GM18870 (cell line): ENCODE results near the gene SEPTIN2.
"Not testable (repeated sequence)": the region's sequence is repeated elsewhere in the genome, so short reads cannot be mapped to it uniquely, and the experiment has no call there.

Experiments
- ATAC-seq: cut with Tn5 transposase; IDR thresholded peaks from one replicate; pipeline ENCODE4 v1.9.1; 2021; ENCODE audit warnings: moderate library complexity; ENCODE audit not compliant: unreplicated experiment

The SEPTIN2 gene

GRCh38 chr2:241286348-241287090 is 29.2 kb upstream of the SEPTIN2 start:
- no peak for ATAC-seq

GRCh38 chr2:241288324-241288888 is 27.3 kb upstream of the SEPTIN2 start:
- ATAC-seq, result no peak

- no peak for ATAC-seq
Observed at GRCh38 chr2:241289053-241289452, 26.7 kb upstream of the SEPTIN2 start.

- ATAC-seq, result no peak
Observed at GRCh38 chr2:241289597-241289996, 26.1 kb upstream of the SEPTIN2 start.

- ATAC-seq, result no peak
Observed at GRCh38 chr2:241291153-241291552, 24.6 kb upstream of the SEPTIN2 start.

GRCh38 chr2:241291977-241292376 is 23.7 kb upstream of the SEPTIN2 start:
- ATAC-seq, result no peak

- ATAC-seq, result not testable (repeated sequence)
Observed at GRCh38 chr2:241293378-241293797, 22.3 kb upstream of the SEPTIN2 start.

GRCh38 chr2:241295326-241296095 is 20.2 kb upstream of the SEPTIN2 start:
- no peak for ATAC-seq

- ATAC-seq, result no peak
Observed at GRCh38 chr2:241296767-241297166, 19.0 kb upstream of the SEPTIN2 start.

- ATAC-seq, result no peak
Observed at GRCh38 chr2:241298673-241299072, 17.1 kb upstream of the SEPTIN2 start.

GRCh38 chr2:241300000-241300399 is 15.7 kb upstream of the SEPTIN2 start:
- ATAC-seq, result no peak

- ATAC-seq, result no peak
Observed at GRCh38 chr2:241302083-241302482, 13.6 kb upstream of the SEPTIN2 start.

GRCh38 chr2:241302759-241303651 is 12.7 kb upstream of the SEPTIN2 start:
- ATAC-seq, result no peak

GRCh38 chr2:241304039-241304670 is 11.6 kb upstream of the SEPTIN2 start:
- ATAC-seq, result no peak

GRCh38 chr2:241307055-241307454 is 8.7 kb upstream of the SEPTIN2 start:
- ATAC-seq, result no peak

- no peak for ATAC-seq
Observed at GRCh38 chr2:241308267-241308666, 7.5 kb upstream of the SEPTIN2 start.

- ATAC-seq, result no peak
Observed at GRCh38 chr2:241308832-241309500, 6.8 kb upstream of the SEPTIN2 start.

- no peak for ATAC-seq
Observed at GRCh38 chr2:241309684-241310117, 6.0 kb upstream of the SEPTIN2 start.

- no peak for ATAC-seq
Observed at GRCh38 chr2:241310917-241311566, 4.7 kb upstream of the SEPTIN2 start.
